Loucy (cell line): Measurements from ENCODE around the gene ST6GALNAC1.

Source experiments
- H2AFZ ChIP-seq: fragments of 200-600 bp; sonication (generic); 2 replicates; pipeline ENCODE4 v1.6.0; 2016; ENCODE audit warnings: antibody characterized with exemption, mild to moderate bottlenecking, low read length, moderate library complexity
- H3F3A ChIP-seq: fragments of 200-600 bp; 2 replicates; pipeline ENCODE4 v1.6.0; 2016; ENCODE audit warnings: antibody characterized with exemption, low read depth, mild to moderate bottlenecking
- H3K27me3 ChIP-seq: fragments of 200-600 bp; sonication (generic); 2 replicates; pipeline ENCODE4 v1.6.1; 2014; ENCODE audit warnings: low read length, mild to moderate bottlenecking; ENCODE audit not compliant: insufficient read depth, poor library complexity, severe bottlenecking
- H3K36me3 ChIP-seq: fragments of 200-600 bp; sonication (generic); 2 replicates; pipeline ENCODE4 v1.6.1; 2016; ENCODE audit warnings: low read length; ENCODE audit not compliant: insufficient read depth
- H3K4me1 ChIP-seq: fragments of 200-600 bp; sonication (generic); 2 replicates; pipeline ENCODE4 v1.5.1; 2014; ENCODE audit warnings: low read length, mild to moderate bottlenecking; ENCODE audit not compliant: insufficient read depth, poor library complexity, severe bottlenecking
- H3K4me2 ChIP-seq: fragments of 200-600 bp; sonication (generic); 2 replicates; pipeline ENCODE4 v1.6.0; 2014; ENCODE audit warnings: antibody characterized with exemption, low read length, low read depth, mild to moderate bottlenecking; ENCODE audit not compliant: poor library complexity, severe bottlenecking
- H3K4me3 ChIP-seq: fragments of 200-600 bp; sonication (generic); 2 replicates; pipeline ENCODE4 v1.5.1; 2014; ENCODE audit warnings: low read length, mild to moderate bottlenecking, mixed read lengths; ENCODE audit not compliant: poor library complexity, severe bottlenecking
- H3K79me2 ChIP-seq: fragments of 200-600 bp; sonication (generic); 2 replicates; pipeline ENCODE4 v1.6.1; 2014; ENCODE audit warnings: low read length; ENCODE audit not compliant: insufficient read depth
- H3K9ac ChIP-seq: fragments of 200-600 bp; sonication (generic); 2 replicates; pipeline ENCODE4 v1.6.0; 2014; ENCODE audit warnings: mild to moderate bottlenecking, low read depth, low read length, moderate library complexity; ENCODE audit not compliant: poor library complexity, severe bottlenecking
- H3K9me2 ChIP-seq: fragments of 200-600 bp; sonication (generic); replicated peaks from 2 replicates; pipeline ENCODE4 v1.6.1; 2016; ENCODE audit warnings: low read depth, low read length, mixed read lengths
- H3K9me3 ChIP-seq: fragments of 200-600 bp; sonication (generic); 2 replicates; pipeline ENCODE4 v1.6.1; 2014; ENCODE audit warnings: mild to moderate bottlenecking, antibody characterized with exemption, low read length, low read depth; ENCODE audit not compliant: insufficient read depth
- H4K20me1 ChIP-seq: fragments of 200-600 bp; sonication (generic); 2 replicates; pipeline ENCODE4 v1.6.0; 2014; ENCODE audit warnings: antibody characterized with exemption, low read length, mild to moderate bottlenecking; ENCODE audit not compliant: insufficient read depth, poor library complexity, severe bottlenecking
- CTCF ChIP-seq: fragments of 200-600 bp; sonication (generic); conservative IDR thresholded peaks from 2 replicates; pipeline ENCODE4 v1.5.1; 2014; ENCODE audit warnings: mild to moderate bottlenecking, antibody characterized with exemption, low read length
- EZH2phosphoT487 ChIP-seq: fragments of 200-600 bp; IDR thresholded peaks from 2 replicates; pipeline ENCODE4 v1.6.1; 2018; ENCODE audit warnings: antibody characterized with exemption, mild to moderate bottlenecking, moderate library complexity, borderline replicate concordance

Gene ST6GALNAC1

GRCh38 chr17:76645481-76645880 lies 1.9 kb upstream of the ST6GALNAC1 start:
- Histone ChIP-seq H3K36me3 (no peaks in the 10 kb centered on the region), H3K4me1 (peaks cover 6% of the 10 kb centered on the region), H4K20me1 (no peaks in the 10 kb centered on the region), H3K4me3 (no peak overlapping the region), H3K79me2 (no peaks in the 10 kb centered on the region), H3K27me3 (no peaks in the 10 kb centered on the region), H3K9me2 (no peaks in the 10 kb centered on the region), H3K9ac (no peak overlapping the region), H3K4me2 (no peak overlapping the region), H3F3A (peaks cover 4% of the 10 kb centered on the region; the same call in 1 of the 2 replicates), H3K9me3 (no peaks in the 10 kb centered on the region), H2AFZ (no peak overlapping the region)
- TF ChIP-seq EZH2phosphoT487 (no peak), CTCF (no peak)

GRCh38 chr17:76644995-76645394 lies 1.4 kb upstream of the ST6GALNAC1 start:
- H3F3A ChIP-seq = peaks cover 4% of the 10 kb centered on the region; the same call in 1 of the 2 replicates
- no peak overlapping the region for H3K9ac ChIP-seq
- no peaks in the 10 kb centered on the region for H3K9me3 ChIP-seq
- no peaks in the 10 kb centered on the region for H4K20me1 ChIP-seq
- no peaks in the 10 kb centered on the region for H3K9me2 ChIP-seq
- H3K27me3 ChIP-seq = no peaks in the 10 kb centered on the region
- H2AFZ ChIP-seq = no peak overlapping the region
- no peak for TF ChIP-seq CTCF
- TF ChIP-seq EZH2phosphoT487 = no peak
- no peak overlapping the region for H3K4me3 ChIP-seq
- no peaks in the 10 kb centered on the region for H3K36me3 ChIP-seq
- H3K79me2 ChIP-seq = no peaks in the 10 kb centered on the region
- H3K4me1 ChIP-seq = peaks cover 6% of the 10 kb centered on the region
- no peak overlapping the region for H3K4me2 ChIP-seq

GRCh38 chr17:76642994-76643393 lies 563 bp downstream of the ST6GALNAC1 start:
- no peak overlapping the region for H3K4me3 ChIP-seq
- no peaks in the 10 kb centered on the region for H3K36me3 ChIP-seq
- peaks cover 4% of the 10 kb centered on the region; the same call in 1 of the 2 replicates for H3F3A ChIP-seq
- no peak for TF ChIP-seq EZH2phosphoT487
- no peak for TF ChIP-seq CTCF
- peak overlapping the region; percentile 18; the same call in 1 of the 2 replicates for H2AFZ ChIP-seq
- no peak overlapping the region for H3K9ac ChIP-seq
- no peaks in the 10 kb centered on the region for H4K20me1 ChIP-seq
- H3K9me3 ChIP-seq = no peaks in the 10 kb centered on the region
- H3K4me2 ChIP-seq = no peak overlapping the region
- no peaks in the 10 kb centered on the region for H3K9me2 ChIP-seq
- no peaks in the 10 kb centered on the region for H3K27me3 ChIP-seq
- H3K79me2 ChIP-seq = no peaks in the 10 kb centered on the region
- H3K4me1 ChIP-seq = peaks cover 6% of the 10 kb centered on the region
